Astrocyte (in vitro differentiated cells and primary cell): ENCODE data around the gene PPP6C.

Source experiments
- CTCF ChIP-seq: IDR thresholded peaks from 2 replicates; pipeline ENCODE4 v1.5.1; 2011; ENCODE audit warnings: low read depth, mild to moderate bottlenecking, inconsistent platforms, low read length, moderate library complexity; ENCODE audit not compliant: insufficient read depth
- EZH2 ChIP-seq: IDR thresholded peaks from 2 replicates; pipeline ENCODE4 v1.6.1; 2012; ENCODE audit warnings: mild to moderate bottlenecking, low read length, inconsistent platforms; ENCODE audit not compliant: insufficient read depth

DNA sequence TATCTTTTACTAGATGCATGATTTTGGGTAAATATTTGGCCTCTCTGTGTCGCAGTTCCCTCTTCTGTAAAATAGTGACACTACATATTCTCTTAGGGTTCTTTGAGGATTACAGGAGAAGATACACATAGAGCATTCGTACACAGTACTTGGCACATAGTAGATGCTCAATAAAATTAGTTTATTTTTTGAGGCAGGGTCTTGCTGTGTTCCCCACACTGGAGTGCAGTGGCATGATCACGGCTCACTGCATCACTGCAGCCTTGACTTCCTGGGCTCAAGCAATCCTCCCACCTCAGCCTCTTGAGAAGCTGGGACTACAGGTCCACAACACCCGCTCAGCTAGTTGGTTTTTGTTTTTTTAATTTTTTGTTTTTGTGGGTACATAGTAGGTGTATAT is 47.9 kb downstream of the PPP6C start:
- TF ChIP-seq CTCF (no peak), EZH2 (no peak)
